DMS 273 (cell line): ENCODE measurements around the gene CCNL2.

Experiments
- DNase-seq: peaks from one replicate; lab custom pipeline; 2025; ENCODE audit not compliant: unreplicated experiment; lab: John Stamatoyannopoulos, UW

Gene CCNL2

DNA sequence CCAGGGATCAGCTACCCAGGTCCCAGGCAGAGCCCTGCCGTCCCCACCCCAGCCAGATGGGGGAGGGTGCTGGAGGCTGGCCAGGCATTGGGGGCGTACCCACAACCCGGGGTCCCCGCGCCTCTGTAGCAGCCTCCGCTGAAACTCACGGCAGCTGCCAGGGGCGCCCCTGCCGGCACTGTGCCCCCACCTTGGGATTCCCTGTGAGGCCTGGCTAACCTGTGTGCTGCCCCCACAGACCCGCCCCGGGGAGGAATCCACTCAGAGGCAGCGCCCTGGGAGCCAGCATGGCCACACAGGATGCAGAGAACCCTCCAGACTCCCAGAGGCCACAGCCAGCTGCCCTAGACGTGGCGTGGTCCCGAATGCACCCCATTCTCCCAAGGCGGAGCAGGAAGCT lies 53.8 kb downstream of the CCNL2 start:
- DNase-seq = no peak

DNA sequence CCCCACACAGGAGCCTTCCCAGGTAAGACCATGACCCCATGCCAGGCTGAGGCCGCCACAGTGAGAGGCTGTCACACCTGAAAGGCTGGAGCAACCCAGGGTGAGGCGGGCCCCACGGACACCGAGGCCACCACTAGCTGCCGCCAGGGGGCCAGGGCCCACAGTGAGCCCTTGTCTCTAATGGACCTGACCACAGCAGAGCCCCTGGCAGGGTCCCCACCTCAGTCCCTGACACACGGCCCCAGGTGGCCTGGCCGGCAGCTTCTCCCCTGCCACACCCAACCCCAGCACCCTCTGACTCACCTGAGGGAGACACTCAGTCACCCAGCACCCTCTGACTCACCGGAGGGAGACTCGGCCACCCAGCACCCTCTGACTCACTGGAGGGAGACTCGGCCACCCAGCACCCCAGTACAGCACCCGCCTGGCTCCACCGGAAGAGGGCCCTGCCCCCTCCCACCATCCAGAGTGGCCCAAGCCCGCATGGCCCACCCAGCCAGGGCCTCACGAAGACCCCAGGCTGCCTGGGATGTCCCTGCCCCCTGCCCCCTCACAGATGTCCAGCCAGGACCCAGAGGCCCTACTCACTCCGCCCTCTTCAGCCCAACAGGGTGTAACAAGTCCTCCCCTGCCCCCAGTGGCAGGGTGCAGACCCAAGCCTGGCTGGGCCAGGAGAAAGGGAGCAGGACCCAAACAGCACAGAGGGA lies 54.3 kb downstream of the CCNL2 start:
- no peak for DNase-seq

DNA sequence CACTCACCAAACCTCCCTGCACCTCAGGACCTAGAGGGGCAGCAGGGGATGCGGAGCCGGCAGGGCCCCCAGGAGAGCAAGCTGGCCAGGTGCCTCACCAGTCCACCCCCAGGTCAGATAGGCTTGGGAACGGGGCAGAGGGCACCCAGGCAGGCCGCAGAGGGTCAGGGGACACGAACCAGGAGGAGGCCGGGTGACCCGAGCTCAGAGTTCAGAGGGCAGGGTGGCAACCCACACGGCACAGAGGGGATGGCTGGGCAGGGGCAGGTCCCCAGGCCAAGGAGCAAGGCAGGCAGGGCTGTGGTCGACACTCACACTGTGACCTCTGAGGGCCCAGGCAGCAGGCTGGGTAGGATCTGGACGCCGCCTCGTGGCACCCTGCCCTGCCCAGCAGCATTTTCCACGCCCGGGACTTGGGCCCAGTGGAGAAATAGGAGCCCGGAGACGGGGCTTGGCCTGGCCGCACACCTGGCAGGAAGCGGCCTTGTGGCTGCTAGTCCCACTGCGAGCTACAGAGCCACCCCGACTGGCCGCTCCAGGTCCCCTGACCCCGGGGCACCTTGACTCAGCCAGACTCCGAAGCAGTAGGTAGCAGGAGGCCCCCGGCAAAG lies 55.2 kb downstream of the CCNL2 start:
- no peak for DNase-seq

DNA sequence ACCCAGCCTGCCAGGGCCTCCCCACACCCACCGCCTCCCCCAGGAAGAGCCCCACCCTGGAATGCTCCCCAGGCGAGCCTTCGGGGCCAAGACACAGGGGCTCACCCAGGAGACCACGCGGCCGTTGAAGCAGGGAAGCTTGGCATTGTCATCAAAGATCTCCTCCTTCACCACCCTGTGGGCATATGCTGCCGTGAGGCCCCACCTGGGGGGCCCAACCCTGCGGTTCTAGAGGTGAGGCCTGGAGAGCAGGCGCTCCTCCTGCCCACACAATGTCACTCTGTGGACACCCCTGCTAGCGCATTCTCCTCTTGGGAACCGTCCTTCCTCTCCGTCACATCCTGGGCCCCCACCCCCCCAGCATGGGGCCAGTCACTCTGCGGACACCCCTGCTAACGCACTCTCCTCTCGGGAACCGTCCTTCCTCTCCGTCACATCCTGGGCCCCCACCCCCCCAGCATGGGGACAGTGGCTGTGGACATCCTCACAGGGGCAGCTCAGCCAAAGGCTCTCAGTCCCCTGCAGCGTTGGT lies 56.5 kb downstream of the CCNL2 start:
- no peak for DNase-seq

DNA sequence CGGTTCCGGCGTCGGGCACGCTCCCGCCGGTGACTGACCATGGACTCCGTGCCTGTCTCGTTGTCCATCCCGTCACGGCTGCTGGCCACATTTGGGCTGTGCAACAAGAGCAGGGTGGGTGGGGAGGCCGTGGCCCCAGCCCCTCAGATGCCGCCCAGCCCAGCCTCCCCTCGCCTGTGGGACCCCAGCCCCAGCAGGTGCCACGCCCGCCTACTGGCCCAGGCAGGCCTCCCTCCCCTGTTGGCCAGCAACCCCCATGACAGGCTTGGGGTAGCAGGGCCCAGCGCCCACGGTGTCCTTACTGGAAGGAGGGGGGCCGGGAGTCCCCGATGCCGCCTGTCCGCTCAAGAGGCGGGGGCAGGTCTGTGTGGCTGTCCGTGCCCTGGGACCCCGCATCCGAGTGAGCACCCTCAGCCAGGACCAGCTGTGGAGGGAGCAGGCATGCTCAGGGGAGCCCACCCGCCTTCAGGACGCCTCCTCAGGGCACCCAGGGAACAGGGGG lies 57.0 kb downstream of the CCNL2 start:
- DNase-seq = no peak

DNA sequence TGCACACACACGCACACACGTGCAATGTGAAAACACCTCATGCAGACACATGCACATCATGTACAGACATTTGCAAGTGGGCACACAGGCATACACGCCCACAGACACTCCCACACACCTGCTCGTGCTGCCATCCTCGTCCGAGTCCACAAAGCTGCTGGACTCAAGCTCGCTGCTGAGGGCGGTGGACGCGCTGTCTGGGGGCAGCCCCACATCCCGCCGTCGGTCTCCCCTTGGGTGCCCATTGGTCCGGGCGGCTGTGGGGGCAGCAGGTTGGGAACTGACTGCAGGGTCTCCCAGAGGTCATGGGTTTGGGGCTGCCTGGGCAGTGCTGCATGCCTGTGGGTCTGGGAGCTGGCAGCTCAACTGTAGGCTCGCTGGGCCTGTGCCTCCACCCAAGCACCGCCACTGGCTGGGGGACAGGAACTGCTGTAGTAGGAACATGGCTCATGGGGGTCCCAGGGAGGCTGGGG lies 57.5 kb downstream of the CCNL2 start:
- no peak for DNase-seq

DNA sequence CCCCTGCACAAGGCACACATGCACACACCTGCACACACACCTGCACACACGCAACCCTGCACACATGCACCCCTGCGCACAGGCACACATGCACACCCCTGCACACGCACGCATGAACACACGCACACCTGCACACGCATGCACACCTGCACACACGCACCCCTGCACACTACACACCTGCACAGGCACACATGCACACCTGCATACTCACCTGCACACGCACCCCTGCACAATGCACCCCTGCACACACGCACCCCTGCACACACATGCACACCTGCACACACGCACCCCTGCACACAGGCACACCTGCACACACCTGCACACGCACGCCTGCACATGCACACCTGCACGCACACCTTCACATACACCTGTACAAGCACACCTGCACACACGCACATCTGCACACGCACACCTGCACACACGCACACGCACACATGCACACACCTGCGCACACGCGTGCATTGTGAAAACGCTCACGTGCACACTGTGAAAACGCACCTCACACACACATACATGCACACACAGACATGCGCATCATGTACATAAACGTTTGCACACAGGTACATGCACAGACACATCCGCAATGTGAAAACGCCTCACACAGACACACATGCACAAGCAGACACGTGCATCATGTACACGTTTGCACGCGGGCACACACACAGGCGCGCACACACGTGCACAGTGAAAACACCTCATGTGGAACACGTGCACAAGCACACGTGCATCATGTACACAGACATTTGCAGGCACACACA lies 58.2 kb downstream of the CCNL2 start:
- DNase-seq = no peak

DNA sequence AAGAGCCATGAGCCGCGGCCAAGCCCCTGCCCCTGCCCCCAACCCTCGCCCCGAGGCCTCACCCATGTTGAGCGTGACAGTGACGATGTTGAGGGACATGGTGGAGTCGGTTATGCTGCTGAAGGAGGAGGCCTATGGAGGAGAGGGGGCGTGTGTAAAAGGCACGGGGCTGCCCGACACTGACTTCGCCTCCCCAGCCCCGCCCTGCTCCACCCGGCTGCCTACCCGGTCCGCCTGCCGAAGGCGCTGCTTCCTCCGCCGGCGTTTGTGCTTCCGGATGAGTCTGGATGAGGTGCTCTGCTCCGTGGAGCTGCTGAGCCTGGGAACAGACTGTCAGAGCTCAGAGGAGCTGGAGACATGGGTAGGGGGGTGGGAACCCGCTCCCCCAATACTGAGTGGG lies 59.0 kb downstream of the CCNL2 start:
- no peak for DNase-seq

DNA sequence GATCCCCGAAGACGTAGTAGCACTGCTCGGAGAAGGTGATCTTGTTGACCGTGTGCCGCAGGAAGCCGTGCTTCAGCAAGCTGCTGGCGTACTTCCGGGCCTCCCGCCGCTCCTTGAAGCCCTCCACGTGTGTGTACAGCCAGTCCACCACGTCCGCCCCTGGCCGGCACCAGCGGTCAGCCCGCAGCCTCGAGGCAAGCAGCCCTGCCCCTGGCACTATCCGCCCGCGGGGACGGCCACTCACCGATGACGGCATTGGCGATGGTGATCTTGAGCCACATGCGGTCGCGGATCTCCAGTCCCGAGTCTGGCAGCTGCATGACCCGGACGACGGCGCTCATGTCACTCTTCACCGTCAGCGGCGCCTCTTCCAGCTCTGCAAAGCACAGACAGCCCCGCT lies 60.9 kb downstream of the CCNL2 start:
- DNase-seq = no peak

DNA sequence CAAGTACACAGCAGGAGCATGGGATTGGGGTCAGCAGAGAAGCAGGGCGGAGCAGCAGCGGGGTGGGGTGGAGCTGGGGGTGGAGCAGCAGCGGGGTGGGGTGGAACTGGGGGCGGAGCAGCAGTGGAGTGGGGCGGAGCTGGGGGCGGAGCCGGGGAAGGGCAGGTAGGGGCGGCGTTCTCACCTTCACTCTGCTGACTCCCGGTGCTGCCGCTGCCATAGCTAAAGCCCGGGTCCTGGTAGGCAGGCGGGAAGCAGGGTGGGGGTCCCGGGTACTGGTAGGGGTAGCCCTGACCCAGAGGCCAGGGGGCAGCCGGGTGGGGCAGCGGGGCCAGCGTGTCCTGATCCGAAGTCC lies 61.4 kb downstream of the CCNL2 start:
- DNase-seq = no peak

DNA sequence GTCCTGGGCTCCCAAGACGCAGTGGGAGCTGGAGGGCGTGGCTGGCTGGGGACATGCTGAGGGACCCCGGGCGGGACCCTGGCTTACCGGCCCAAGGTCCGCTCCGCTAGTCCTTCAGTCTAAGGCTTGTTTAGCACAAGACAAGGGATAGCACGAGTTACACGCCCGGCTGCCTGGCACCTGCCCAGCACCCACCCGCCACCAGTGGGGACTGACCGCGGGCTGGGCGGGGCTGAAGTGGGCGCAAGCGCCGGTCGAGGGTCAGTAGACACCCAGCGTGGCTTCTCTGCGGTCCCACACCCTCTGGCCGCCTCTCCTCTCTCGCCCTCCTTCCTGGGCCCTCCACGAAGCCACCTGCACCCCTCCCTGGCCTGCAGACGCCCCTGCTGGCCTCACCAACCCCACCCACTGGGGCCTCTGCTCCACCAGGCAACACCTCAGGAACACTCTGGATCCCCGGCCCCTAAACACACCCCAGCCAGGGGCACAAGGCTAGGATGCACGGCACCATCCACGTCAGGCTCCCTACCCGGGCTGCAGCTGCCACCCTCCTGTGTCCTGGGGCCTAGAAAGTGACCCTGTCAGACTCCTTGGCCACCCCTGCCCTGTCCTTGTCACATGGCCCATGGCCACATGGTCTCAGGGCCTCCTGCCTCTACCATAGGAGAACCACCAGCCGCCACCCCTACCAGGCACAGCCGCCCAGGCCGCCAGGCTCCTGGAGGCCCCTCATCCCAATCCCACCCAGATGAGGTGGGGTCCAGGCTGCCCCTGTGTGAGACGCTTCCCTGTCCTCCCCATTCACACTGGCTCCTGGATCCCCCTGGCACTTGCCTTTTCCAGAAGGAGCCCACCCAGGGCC lies 62.0 kb downstream of the CCNL2 start:
- no peak for DNase-seq

DNA sequence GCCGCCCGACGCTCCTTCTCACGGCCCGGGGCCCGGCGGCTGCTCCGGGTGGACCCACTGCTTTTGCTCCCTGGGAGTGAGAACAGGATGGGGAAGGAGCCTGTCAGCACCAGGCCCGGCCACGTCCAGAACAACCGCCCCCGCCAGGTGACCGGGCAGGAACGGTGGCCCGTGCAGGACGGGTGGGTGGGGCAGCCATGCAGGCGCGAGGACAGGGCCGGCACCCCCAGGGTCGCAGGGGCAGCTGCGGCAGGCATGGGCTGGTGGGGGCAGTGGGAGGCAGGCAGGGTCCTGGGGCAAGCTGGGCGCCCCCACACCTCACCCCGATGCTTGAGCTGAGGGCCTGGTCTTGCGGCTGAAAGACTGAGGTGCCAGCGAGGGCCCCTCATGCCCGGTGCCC lies 62.7 kb downstream of the CCNL2 start:
- no peak for DNase-seq

DNA sequence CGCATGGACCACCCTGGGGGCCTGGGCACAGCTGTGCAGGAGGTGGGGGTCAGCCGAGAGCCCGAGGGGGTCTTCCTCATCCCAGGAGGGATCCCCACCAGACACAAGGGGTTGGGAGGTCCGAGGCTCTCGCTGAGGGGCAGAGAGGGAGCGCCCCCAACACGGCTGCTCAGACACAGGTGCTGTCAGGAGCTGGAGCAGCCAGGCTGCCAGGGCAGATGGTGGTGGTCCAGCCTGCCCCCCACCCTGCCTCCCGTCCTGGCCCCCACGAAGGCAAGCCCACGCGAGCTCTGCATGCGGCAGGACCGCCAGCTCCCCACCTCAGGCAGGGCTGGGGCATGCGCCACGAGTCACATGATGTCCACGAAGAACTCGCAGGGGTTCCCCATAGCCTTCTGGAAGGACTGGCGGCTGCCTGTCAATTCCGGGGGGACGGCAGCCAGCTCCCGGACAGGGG lies 63.3 kb downstream of the CCNL2 start:
- no peak for DNase-seq
